GM12892 (cell line): Measurements from ENCODE around the gene VSIR.

ENCODE experiments used
- POLR2A ChIP-seq: IDR thresholded peaks from 2 replicates; pipeline ENCODE4 v1.6.1; 2011; ENCODE audit warnings: low read depth, low read length, control low read depth
- POLR2AphosphoS5 ChIP-seq: IDR thresholded peaks from 2 replicates; pipeline ENCODE4 v1.6.1; 2011; ENCODE audit warnings: low read depth, low read length, control low read depth
- TAF1 ChIP-seq: IDR thresholded peaks from 2 replicates; pipeline ENCODE4 v1.6.1; 2011; ENCODE audit warnings: low read depth, mild to moderate bottlenecking, control low read depth, low read length, borderline replicate concordance

DNA sequence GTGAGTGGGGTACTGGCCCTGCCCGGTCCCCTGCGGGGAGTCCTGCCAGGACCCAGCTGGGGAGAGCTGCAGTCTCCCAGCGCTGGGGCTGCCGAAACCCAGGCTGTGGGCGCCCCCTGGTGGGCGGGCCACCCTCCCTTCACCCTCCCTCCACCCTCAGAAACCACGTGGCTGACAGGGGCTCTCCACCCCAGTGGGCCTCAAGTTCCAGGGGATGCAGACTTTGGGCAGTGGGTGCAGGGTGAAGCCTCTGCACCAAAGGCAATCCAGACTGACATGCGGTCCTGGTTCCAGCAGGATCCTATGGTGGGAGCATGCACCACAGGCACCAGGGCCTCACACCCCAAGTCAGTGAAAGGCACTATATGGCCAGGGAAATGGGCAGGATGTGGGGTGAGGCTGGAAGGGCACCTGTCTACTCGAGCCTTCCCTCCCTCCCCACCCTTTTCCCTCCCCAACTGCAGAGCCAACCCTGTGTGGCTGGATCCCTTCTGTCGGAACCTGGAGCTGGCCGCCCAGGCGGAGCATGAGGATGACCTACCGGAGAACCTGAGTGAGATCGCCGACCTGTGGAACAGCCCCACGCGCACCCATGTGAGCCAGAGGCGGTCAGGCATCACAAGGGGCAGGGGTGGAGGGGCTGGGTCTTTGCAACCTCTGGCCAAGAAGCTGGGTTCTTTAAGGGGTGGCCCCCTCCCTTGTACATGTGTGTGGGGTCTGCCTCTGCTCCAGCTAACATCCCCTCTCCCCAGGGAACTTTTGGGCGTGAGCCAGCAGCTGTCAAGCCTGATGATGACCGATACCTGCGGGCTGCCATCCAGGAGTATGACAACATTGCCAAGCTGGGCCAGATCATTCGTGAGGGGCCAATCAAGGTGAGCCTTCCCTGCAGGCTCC, 38.9 kb upstream of the VSIR start:
- no peak for TF ChIP-seq TAF1
- no peak for TF ChIP-seq POLR2AphosphoS5
- TF ChIP-seq POLR2A, result no peak
